Measurements from ENCODE around the gene LRRC8A. TPM values are rescaled to one million over a fixed set of nuclear protein-coding genes. Genes with fewer than 3 reads are reported as not detected.
A peak's percentile ranks its signal among the peaks of the same experiment; 100 is the strongest.

LRRC8A gene
- total and polyA plus RNA-seq, 2 of the 8 experiments (the other 6 are each of a cell fraction or from before 2014, with no cell fraction given) = 103 to 111 TPM

DNA sequence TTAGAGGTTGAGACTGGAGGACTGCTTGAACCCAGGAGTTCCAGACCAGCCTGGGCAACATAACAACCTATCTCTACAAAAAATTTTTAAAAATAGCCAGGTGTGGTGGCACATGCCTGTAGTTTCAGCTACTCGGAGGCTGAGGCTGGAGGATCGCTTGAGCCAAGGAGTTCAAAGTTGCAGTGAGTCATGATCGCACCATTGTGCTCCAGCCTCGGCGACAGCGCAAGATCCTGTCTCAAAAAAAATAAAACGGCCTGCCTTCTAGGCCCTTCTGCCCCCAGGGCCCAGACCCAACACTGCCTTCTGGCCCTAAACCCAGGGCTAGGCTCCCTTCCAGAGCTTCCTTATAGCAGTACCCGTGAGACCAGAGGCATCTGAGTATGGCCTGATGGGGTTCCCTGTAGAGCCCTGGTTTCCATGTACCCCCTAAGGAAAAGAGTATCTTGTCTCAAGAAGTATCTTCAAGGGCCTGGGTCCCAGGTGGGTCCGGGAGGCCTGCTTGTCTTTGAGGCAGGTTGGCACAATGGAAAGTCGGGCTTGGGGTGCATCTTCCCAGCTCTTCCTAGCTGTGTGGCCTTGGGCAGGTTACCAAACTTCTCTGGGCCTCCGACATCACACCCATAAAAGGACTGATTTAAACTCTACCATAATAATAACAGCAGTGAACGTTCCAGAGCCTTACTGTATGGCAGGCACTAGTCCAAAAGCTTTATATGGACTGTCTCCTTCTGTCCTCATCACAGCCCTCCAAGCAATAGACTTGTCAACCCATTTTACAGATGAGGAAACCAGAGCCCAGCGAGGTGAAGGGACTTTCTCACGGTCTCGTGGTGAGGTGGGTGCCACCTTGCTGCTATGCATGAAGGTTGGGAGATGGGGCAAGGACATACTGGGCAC lies 9.6 kb downstream of the LRRC8A start:
- Histone ChIP-seq H4K20me1 (replicated peaks in 1 of 2; ENCODE audit: control insufficient read depth in 1 of 2, insufficient read depth in 2 of 2, low read length in 2 of 2) (peaks cover 0 to 15% of the 10 kb centered on the region in 2 experiments), H4K8ac (ENCODE audit: extremely low read depth, insufficient read depth, low read length) (no peak overlapping the region), H3K4ac (replicated peaks; ENCODE audit: insufficient read length, low read depth, low read length) (no peak overlapping the region), H3K23ac (ENCODE audit: insufficient read length) (no peak overlapping the region), H3K9ac (replicated peaks in 1 of 4; ENCODE audit: extremely low read depth in 1 of 4, low read depth in 3 of 4, low read length in 3 of 4) (no peak overlapping the region), H3K27me3 (replicated peaks in 1 of 4; ENCODE audit: control insufficient read depth in 3 of 4, extremely low read depth in 1 of 4, insufficient read depth in 3 of 4, low read length in 3 of 4) (no peaks in the 10 kb centered on the region), H3K18ac (ENCODE audit: extremely low read depth, low read length) (no peak overlapping the region), H2BK15ac (ENCODE audit: low read length) (no peak overlapping the region), H3K79me2 (ENCODE audit: control insufficient read depth in 1 of 2, insufficient read depth in 2 of 2, low read length in 2 of 2) (peaks cover 0 to 80% of the 10 kb centered on the region in 2 experiments; a peak in 3 of 4 replicates), H2BK5ac (ENCODE audit: low read depth, low read length) (0 out of 2 replicates have a peak overlapping the region, but pooled peaks have one; percentile 60), H2BK20ac (ENCODE audit: low read length) (no peak overlapping the region), H3K79me1 (ENCODE audit: low read depth, low read length) (peaks cover 7% of the 10 kb centered on the region), H3K4me2 (ENCODE audit: insufficient read depth in 1 of 2, low read depth in 2 of 2, low read length in 2 of 2) (no peak overlapping the region), H3K23me2 (ENCODE audit: low read depth, low read length) (no peaks in the 10 kb centered on the region), H3K14ac (ENCODE audit: insufficient read length) (no peak overlapping the region), H3K36me3 (ENCODE audit: control insufficient read depth in 2 of 4, insufficient read depth in 4 of 4, low read length in 3 of 4) (peaks cover 2 to 17% (median 9%) of the 10 kb centered on the region in 4 experiments), H3K27ac (ENCODE audit: low read depth, low read length) (no peak overlapping the region), H3K56ac (replicated peaks; ENCODE audit: insufficient read length, low read depth, low read length) (no peak overlapping the region), H2AK5ac (ENCODE audit: low read depth, low read length) (no peak overlapping the region), H3K4me3 (ENCODE audit: extremely low read depth in 1 of 4, insufficient read depth in 2 of 4, low read depth in 3 of 4, low read length in 4 of 4) (no peak overlapping the region), H3K9me3 (ENCODE audit: insufficient read depth in 2 of 2, low read depth in 1 of 2, low read length in 1 of 2) (no peaks in the 10 kb centered on the region), H2BK120ac (replicated peaks; ENCODE audit: low read depth, low read length) (no peak overlapping the region), H4K91ac (replicated peaks; ENCODE audit: insufficient read length, low read length) (peak overlapping the region; percentile 12), H2AFZ (ENCODE audit: low read length) (no peak overlapping the region), H3K4me1 (replicated peaks in 1 of 4; ENCODE audit: control insufficient read depth in 3 of 4, insufficient read depth in 4 of 4, low read length in 3 of 4) (peaks cover 2 to 32% (median 19%) of the 10 kb centered on the region in 4 experiments), H4K5ac (ENCODE audit: insufficient read length, low read depth, low read length) (no peak overlapping the region), H2BK12ac (ENCODE audit: low read depth, low read length) (no peak overlapping the region)
- ChIA-PET CTCF (ENCODE audit: partially characterized antibody) (interaction anchor here (0.6 to 1.6 kb wide), 8 partner anchors 9 to 1862 kb away, joined by 3 to 6 read pairs (median 3); partner anchors contain the start of genes KYAT1 and LRRC8A), POLR2A (ENCODE audit: partially characterized antibody) (interaction anchor here (0.6 to 1.4 kb wide), 7 partner anchors 9 to 430 kb away, joined by 3 to 5 read pairs (median 3); partner anchors contain the start of genes KYAT1, LRRC8A and PKN3)
- no peak for DNase-seq (ENCODE audit: low read depth in 1 of 2, low spot score in 2 of 2)
- 93% methylated on average over 15 of the region's 15 CpGs; no CpG with 5 or more reads in 1 of the 2 experiments for WGBS, 2 experiments (ENCODE audit: extremely low coverage in 1 of 2, insufficient coverage in 1 of 2, insufficient read length in 1 of 2, insufficient replicate concordance in 2 of 2, low coverage in 1 of 2, low lambda C conversion rate in 2 of 2, missing lambda C conversion rate in 1 of 2)
- FAIRE-seq = no peak
- TF ChIP-seq ZNF274 (IDR thresholded peaks at IDR 0.05; ENCODE audit: borderline replicate concordance, extremely low read depth, low read length) (no peak), HDAC2 (IDR thresholded peaks at IDR 0.05; ENCODE audit: borderline replicate concordance in 1 of 2, low read depth in 2 of 2, low read length in 2 of 2) (no peak), BACH1 (IDR thresholded peaks at IDR 0.05; ENCODE audit: low read length) (no peak), SP2 (IDR thresholded peaks at IDR 0.05; ENCODE audit: low read length) (no peak), FOSL1 (IDR thresholded peaks at IDR 0.05; ENCODE audit: insufficient read depth, low read depth, low read length) (no peak), TEAD4 (IDR thresholded peaks at IDR 0.05; ENCODE audit: low read depth, low read length) (no peak), RBBP5 (IDR thresholded peaks at IDR 0.05; ENCODE audit: borderline replicate concordance, low read depth, low read length) (no peak), CBX5 (IDR thresholded peaks at IDR 0.05; ENCODE audit: low read depth, low read length) (no peak), TAF1 (IDR thresholded peaks at IDR 0.05; ENCODE audit: low read depth, low read length) (no peak)
- TF ChIP-seq, protein P1, sequence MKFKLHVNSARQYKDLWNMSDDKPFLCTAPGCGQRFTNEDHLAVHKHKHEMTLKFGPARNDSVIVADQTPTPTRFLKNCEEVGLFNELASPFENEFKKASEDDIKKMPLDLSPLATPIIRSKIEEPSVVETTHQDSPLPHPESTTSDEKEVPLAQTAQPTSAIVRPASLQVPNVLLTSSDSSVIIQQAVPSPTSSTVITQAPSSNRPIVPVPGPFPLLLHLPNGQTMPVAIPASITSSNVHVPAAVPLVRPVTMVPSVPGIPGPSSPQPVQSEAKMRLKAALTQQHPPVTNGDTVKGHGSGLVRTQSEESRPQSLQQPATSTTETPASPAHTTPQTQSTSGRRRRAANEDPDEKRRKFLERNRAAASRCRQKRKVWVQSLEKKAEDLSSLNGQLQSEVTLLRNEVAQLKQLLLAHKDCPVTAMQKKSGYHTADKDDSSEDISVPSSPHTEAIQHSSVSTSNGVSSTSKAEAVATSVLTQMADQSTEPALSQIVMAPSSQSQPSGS (IDR thresholded peaks at IDR 0.05; ENCODE audit: low read length) = no peak
